GM10847 (cell line): ENCODE results near the gene EVX1.

Experiments used
- POLR2A ChIP-seq: IDR thresholded peaks from 2 replicates; pipeline ENCODE4 v1.6.1; 2011; ENCODE audit not compliant: insufficient read length; ENCODE audit errors: extremely low read depth

EVX1 gene

GRCh38 chr7:27213433-27214238 lies 29.0 kb upstream of the EVX1 start:
- no peak for TF ChIP-seq POLR2A

DNA sequence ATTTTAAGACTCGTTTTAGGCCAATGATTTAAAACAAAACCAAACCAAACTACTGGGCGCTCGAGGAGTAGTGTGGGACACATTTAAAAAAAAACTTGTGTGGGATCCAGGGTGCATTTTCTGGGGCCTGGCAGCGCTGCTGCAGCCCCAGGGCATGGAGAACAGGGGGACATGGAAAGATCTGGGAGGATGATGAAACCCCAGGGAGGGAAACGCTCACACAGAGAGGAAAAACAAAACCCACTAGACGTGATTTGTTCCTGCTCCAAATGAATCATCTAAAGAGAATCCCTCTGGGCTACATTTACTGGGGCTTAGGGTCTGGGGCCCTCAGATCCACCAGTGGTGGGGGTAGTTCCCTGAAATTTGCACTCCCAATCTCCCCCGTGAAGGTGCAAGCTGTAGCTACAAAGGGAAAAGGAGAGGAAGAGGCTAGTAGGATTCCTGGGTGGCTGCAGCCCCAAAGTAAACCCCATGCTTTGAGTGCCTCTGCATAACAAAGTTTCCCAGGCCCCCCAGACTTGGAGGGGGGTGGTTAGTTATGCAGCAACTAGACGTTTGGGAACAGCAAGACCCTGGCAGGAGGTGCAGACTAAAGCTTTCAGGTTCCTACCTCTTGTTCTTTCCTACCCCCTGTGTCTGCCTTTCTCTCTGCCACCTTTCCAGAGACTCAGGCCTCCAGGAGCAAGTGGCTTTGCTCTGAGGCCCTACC lies 28.2 kb upstream of the EVX1 start:
- no peak for TF ChIP-seq POLR2A

DNA sequence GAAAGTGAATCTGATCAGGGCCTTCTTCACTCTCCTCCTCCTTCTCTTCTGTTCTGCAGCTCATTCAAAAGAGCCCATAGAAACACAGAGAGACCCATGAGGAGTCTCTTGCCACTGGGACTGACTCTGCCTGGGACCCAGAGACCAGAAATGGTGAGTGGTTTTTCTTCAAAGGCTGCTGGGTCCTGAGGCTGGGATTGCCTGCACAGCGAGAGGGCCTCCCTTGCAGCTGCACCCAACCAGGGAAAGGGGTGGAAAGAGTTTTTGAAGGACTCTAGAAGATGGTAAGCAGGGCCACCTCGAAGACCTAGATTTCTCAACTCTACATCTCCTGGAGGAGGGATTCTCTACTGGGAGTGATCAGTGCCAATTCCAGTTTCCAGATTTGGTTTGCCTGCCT lies 27.2 kb upstream of the EVX1 start:
- TF ChIP-seq POLR2A, result no peak

- no peak for TF ChIP-seq POLR2A
Observed at GRCh38 chr7:27217951-27218350, 24.7 kb upstream of the EVX1 start.

DNA sequence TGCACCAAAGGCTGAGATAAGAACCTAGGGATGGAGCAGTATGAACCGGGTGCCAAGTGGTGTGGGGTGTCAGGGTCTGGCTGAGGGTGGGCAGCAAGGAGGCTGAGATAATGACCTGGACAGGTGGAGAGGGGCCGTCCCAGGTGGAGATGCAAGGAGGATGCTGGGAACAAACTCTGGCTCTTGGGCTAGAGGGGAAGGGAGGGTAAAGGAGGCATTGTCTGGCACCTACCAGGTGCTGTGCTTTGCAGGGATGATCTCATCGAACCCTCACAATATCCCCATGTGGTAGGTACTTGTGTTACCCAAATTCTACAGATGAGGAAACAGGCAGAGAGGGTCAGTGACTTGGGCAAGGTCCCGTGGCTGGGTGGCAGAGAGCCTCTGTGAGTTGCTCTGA lies 22.8 kb upstream of the EVX1 start:
- no peak for TF ChIP-seq POLR2A

DNA sequence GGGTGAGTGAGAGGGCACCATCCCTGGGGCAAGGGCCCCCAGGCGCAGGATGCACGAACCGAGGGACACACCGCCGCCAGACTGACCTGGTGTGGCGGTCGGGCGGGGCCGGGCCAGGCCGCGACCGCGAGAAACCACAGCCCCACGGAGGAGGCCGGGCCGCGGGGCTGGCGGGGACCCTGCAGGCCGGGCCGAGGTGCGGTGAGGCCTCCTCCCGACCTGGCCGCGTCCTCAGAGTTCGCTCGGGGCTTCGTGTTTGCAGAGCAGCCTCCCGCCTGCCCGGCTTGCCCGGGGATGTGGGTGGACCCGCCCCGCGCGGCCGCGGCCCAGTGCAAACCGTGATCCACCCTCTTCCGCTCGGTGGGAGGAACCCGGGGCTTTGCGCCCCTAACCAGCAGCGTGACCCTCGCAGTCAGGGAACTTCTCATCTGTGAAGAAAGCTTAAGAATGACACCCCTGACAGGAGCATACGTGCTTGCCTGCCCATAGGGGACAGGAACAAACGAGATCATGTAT lies 22.1 kb upstream of the EVX1 start:
- TF ChIP-seq POLR2A, result no peak

- TF ChIP-seq POLR2A, result no peak
Observed at GRCh38 chr7:27221201-27221797, 21.3 kb upstream of the EVX1 start.

GRCh38 chr7:27223941-27224575 lies 18.5 kb upstream of the EVX1 start:
- no peak for TF ChIP-seq POLR2A

- TF ChIP-seq POLR2A, result no peak
Observed at GRCh38 chr7:27224983-27225934, 17.3 kb upstream of the EVX1 start.

- no peak for TF ChIP-seq POLR2A
Observed at GRCh38 chr7:27229448-27229847, 13.2 kb upstream of the EVX1 start.

DNA sequence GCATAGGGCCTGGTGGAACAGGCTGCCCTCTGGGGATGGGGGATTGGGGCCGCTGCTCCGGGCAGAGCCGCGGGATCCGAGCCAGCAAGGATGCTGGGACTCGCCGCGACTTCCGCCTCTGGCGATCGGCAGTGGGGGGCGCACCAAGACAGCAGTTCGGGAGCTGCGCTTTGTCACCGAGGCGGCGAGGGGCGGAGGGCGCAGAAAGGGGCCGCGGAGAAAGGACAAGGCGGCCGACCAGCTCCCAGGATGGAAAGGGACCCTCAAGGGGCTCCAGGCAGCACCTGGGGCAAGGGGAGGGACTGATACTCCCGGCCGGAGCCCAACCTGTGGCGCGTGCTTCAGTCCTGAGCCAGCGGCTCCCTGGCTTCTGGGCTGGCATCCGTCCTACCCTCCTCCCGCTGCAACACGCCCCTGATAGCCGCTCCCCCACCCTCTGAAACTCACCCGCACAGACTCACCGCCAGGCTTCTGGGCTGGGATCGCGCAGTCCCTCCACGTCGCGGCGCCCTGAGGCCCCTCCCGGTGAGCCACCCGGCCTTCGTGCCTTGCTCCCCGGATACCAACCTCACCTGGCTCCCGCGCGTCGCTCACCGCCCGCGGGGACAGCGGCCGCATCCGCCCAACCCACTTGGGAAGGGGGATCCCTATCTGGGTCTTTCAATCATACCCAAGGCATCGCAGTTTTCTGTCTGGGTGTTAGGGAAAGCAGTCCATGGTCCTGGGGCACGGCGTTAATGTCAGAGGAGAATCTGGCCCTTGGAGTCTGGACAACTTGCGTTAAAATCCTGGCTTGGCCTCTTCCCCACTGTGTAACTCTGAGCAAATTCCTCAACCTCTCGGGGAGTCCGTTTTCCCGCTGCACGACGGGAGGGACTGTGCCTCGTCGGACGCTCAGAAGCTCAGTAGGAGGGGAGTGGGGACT lies 7.0 kb upstream of the EVX1 start:
- TF ChIP-seq POLR2A, result no peak

- no peak for TF ChIP-seq POLR2A
Observed at GRCh38 chr7:27237735-27238334, 4.8 kb upstream of the EVX1 start.

- TF ChIP-seq POLR2A, result no peak
Observed at GRCh38 chr7:27238979-27239386, 3.6 kb upstream of the EVX1 start.

GRCh38 chr7:27239387-27240014 lies 3.1 kb upstream of the EVX1 start:
- TF ChIP-seq POLR2A, result no peak
